Measurements from ENCODE around the gene SEL1L. TPM values are rescaled to one million over a fixed set of nuclear protein-coding genes. Genes with fewer than 3 reads are reported as not detected.
"Not testable (repeated sequence)": the region's sequence is repeated elsewhere in the genome, so short reads cannot be mapped to it uniquely, and the experiment has no call there.

SEL1L gene
- total RNA-seq, 1 donor from 2014 or later: 56.1 TPM

- H3K27me3 Mint-ChIP-seq (ENCODE audit: insufficient read depth): no peaks in the 10 kb centered on the region
- peak overlapping the region; percentile 88 for H3K27ac Mint-ChIP-seq
- no peak for DNase-seq (ENCODE audit: low spot score)
- H3K9me3 Mint-ChIP-seq: no peaks in the 10 kb centered on the region
- H3K36me3 Mint-ChIP-seq (ENCODE audit: low read depth): peaks cover 53% of the 10 kb centered on the region
- peaks cover 45% of the 10 kb centered on the region for H3K4me1 Mint-ChIP-seq (ENCODE audit: low read depth)
- peak overlapping the region; percentile 50 for H3K4me3 Mint-ChIP-seq
- intact Hi-C loops (cut with micrococcal nuclease): loop anchor here (1.0 kb wide), 1 partner anchor 14 kb away; the partner anchor contains the start of gene SEL1L
Measured at GRCh38 chr14:81519200-81520011, 14.2 kb downstream of the SEL1L start.

GRCh38 chr14:81517798-81518398 is 15.8 kb downstream of the SEL1L start:
- no peak for DNase-seq (ENCODE audit: low spot score)
- H3K4me3 Mint-ChIP-seq: no peak overlapping the region
- H3K27me3 Mint-ChIP-seq (ENCODE audit: insufficient read depth): no peaks in the 10 kb centered on the region
- peaks cover 47% of the 10 kb centered on the region for H3K36me3 Mint-ChIP-seq (ENCODE audit: low read depth)
- H3K27ac Mint-ChIP-seq: no peak overlapping the region
- H3K9me3 Mint-ChIP-seq: no peaks in the 10 kb centered on the region
- H3K4me1 Mint-ChIP-seq (ENCODE audit: low read depth): peaks cover 30% of the 10 kb centered on the region
- intact Hi-C loops (cut with micrococcal nuclease): no loop called here

GRCh38 chr14:81516986-81517797 is 16.5 kb downstream of the SEL1L start:
- no peaks in the 10 kb centered on the region for H3K9me3 Mint-ChIP-seq
- no peak overlapping the region for H3K27ac Mint-ChIP-seq
- no peak overlapping the region for H3K4me3 Mint-ChIP-seq
- no peak for DNase-seq (ENCODE audit: low spot score)
- H3K4me1 Mint-ChIP-seq (ENCODE audit: low read depth): peaks cover 27% of the 10 kb centered on the region
- H3K36me3 Mint-ChIP-seq (ENCODE audit: low read depth): peaks cover 43% of the 10 kb centered on the region
- intact Hi-C loops (cut with micrococcal nuclease): no loop called here
- H3K27me3 Mint-ChIP-seq (ENCODE audit: insufficient read depth): no peaks in the 10 kb centered on the region

- H3K27ac Mint-ChIP-seq; H3K4me3 Mint-ChIP-seq; H3K27me3 Mint-ChIP-seq (ENCODE audit: insufficient read depth); H3K9me3 Mint-ChIP-seq; intact Hi-C loops (cut with micrococcal nuclease); DNase-seq (ENCODE audit: low spot score): not testable (repeated sequence)
- Mint-ChIP-seq H3K36me3 (ENCODE audit: low read depth) (peaks cover 36% of the 10 kb centered on the region), H3K4me1 (ENCODE audit: low read depth) (peaks cover 33% of the 10 kb centered on the region)
Measured at GRCh38 chr14:81515927-81516326, 17.7 kb downstream of the SEL1L start.

- H3K27me3 Mint-ChIP-seq (ENCODE audit: insufficient read depth); H3K27ac Mint-ChIP-seq; DNase-seq (ENCODE audit: low spot score); intact Hi-C loops (cut with micrococcal nuclease); H3K4me3 Mint-ChIP-seq; H3K9me3 Mint-ChIP-seq: not testable (repeated sequence)
- H3K36me3 Mint-ChIP-seq (ENCODE audit: low read depth): peaks cover 34% of the 10 kb centered on the region
- H3K4me1 Mint-ChIP-seq (ENCODE audit: low read depth): peaks cover 25% of the 10 kb centered on the region
Measured at GRCh38 chr14:81512826-81513225, 20.8 kb downstream of the SEL1L start.

GRCh38 chr14:81511111-81511904 is 22.3 kb downstream of the SEL1L start:
- Mint-ChIP-seq H3K9me3 (no peaks in the 10 kb centered on the region), H3K27ac (no peak overlapping the region), H3K27me3 (ENCODE audit: insufficient read depth) (no peaks in the 10 kb centered on the region), H3K36me3 (ENCODE audit: low read depth) (peaks cover 38% of the 10 kb centered on the region), H3K4me1 (ENCODE audit: low read depth) (peaks cover 28% of the 10 kb centered on the region), H3K4me3 (no peak overlapping the region)
- intact Hi-C loops (cut with micrococcal nuclease): no loop called here
- no peak for DNase-seq (ENCODE audit: low spot score)

- H3K4me1 Mint-ChIP-seq (ENCODE audit: low read depth): peaks cover 28% of the 10 kb centered on the region
- H3K9me3 Mint-ChIP-seq: no peaks in the 10 kb centered on the region
- intact Hi-C loops (cut with micrococcal nuclease): no loop called here
- no peak overlapping the region for H3K27ac Mint-ChIP-seq
- DNase-seq (ENCODE audit: low spot score): no peak
- no peak overlapping the region for H3K4me3 Mint-ChIP-seq
- H3K36me3 Mint-ChIP-seq (ENCODE audit: low read depth): peaks cover 38% of the 10 kb centered on the region
- no peaks in the 10 kb centered on the region for H3K27me3 Mint-ChIP-seq (ENCODE audit: insufficient read depth)
Measured at GRCh38 chr14:81509838-81510452, 23.7 kb downstream of the SEL1L start.

- Mint-ChIP-seq H3K36me3 (ENCODE audit: low read depth) (peaks cover 38% of the 10 kb centered on the region), H3K9me3 (no peaks in the 10 kb centered on the region), H3K4me3 (no peak overlapping the region), H3K27ac (no peak overlapping the region), H3K4me1 (ENCODE audit: low read depth) (peaks cover 28% of the 10 kb centered on the region), H3K27me3 (ENCODE audit: insufficient read depth) (no peaks in the 10 kb centered on the region)
- no peak for DNase-seq (ENCODE audit: low spot score)
- intact Hi-C loops (cut with micrococcal nuclease): no loop called here
Measured at GRCh38 chr14:81509321-81509720, 24.3 kb downstream of the SEL1L start.

GRCh38 chr14:81506487-81506886 is 27.2 kb downstream of the SEL1L start:
- no peak for DNase-seq (ENCODE audit: low spot score)
- Mint-ChIP-seq H3K4me1 (ENCODE audit: low read depth) (peaks cover 25% of the 10 kb centered on the region), H3K9me3 (no peaks in the 10 kb centered on the region), H3K4me3 (no peak overlapping the region), H3K27me3 (ENCODE audit: insufficient read depth) (no peaks in the 10 kb centered on the region), H3K27ac (no peak overlapping the region), H3K36me3 (ENCODE audit: low read depth) (peaks cover 52% of the 10 kb centered on the region)
- intact Hi-C loops (cut with micrococcal nuclease): no loop called here

GRCh38 chr14:81504864-81505263 is 28.8 kb downstream of the SEL1L start:
- H3K4me1 Mint-ChIP-seq (ENCODE audit: low read depth): peaks cover 16% of the 10 kb centered on the region
- H3K9me3 Mint-ChIP-seq: no peaks in the 10 kb centered on the region
- H3K4me3 Mint-ChIP-seq: no peak overlapping the region
- no peak for DNase-seq (ENCODE audit: low spot score)
- H3K27me3 Mint-ChIP-seq (ENCODE audit: insufficient read depth): no peaks in the 10 kb centered on the region
- H3K36me3 Mint-ChIP-seq (ENCODE audit: low read depth): peaks cover 61% of the 10 kb centered on the region
- intact Hi-C loops (cut with micrococcal nuclease): no loop called here
- H3K27ac Mint-ChIP-seq: no peak overlapping the region

- Mint-ChIP-seq H3K36me3 (ENCODE audit: low read depth) (peaks cover 49% of the 10 kb centered on the region), H3K27ac (no peak overlapping the region)
Measured at GRCh38 chr14:81485781-81486180, 47.9 kb downstream of the SEL1L start.

GRCh38 chr14:81485372-81485771 is 48.3 kb downstream of the SEL1L start:
- Mint-ChIP-seq H3K4me3 (no peak overlapping the region), H3K36me3 (ENCODE audit: low read depth) (peaks cover 49% of the 10 kb centered on the region), H3K27ac (no peak overlapping the region), H3K27me3 (ENCODE audit: insufficient read depth) (no peaks in the 10 kb centered on the region), H3K9me3 (no peaks in the 10 kb centered on the region), H3K4me1 (ENCODE audit: low read depth) (peaks cover 6% of the 10 kb centered on the region)
- intact Hi-C loops (cut with micrococcal nuclease): no loop called here
- no peak for DNase-seq (ENCODE audit: low spot score)

More at GRCh38 chr14:81485781-81486180, 47.9 kb downstream of the SEL1L start:
- Mint-ChIP-seq H3K9me3 (no peaks in the 10 kb centered on the region), H3K4me3 (no peak overlapping the region), H3K4me1 (ENCODE audit: low read depth) (peaks cover 6% of the 10 kb centered on the region), H3K27me3 (ENCODE audit: insufficient read depth) (no peaks in the 10 kb centered on the region)
- no peak for DNase-seq (ENCODE audit: low spot score)
- intact Hi-C loops (cut with micrococcal nuclease): no loop called here
